HPDE6-E6E7 (cell line): ENCODE data around the gene SPG11.
"Not testable (repeated sequence)": the region's sequence is repeated elsewhere in the genome, so short reads cannot be mapped to it uniquely, and the experiment has no call there.

Experiments
- DNase-seq: peaks from one replicate; pipeline ENCODE4 v3.0.0; 2011; ENCODE audit warnings: missing footprints; ENCODE audit errors: extremely low spot score

The SPG11 gene

GRCh38 chr15:44663410-44664308, at the start of gene SPG11:
TSS of gene SPG11 (minus strand) at chr15:44663662. CDS start at chr15:44663647, 15 bp downstream.
- DNase-seq = peak; percentile 96

GRCh38 chr15:44712346-44713005, 49.0 kb upstream of the SPG11 start:
- DNase-seq = no peak

GRCh38 chr15:44711743-44712345, 48.4 kb upstream of the SPG11 start:
- no peak for DNase-seq

- peak; percentile 85 for DNase-seq
Observed at GRCh38 chr15:44711096-44711742, 47.8 kb upstream of the SPG11 start, which contains the start of the genes B2M and PATL2. TSS of gene B2M (plus strand) at chr15:44711517. CDS start at chr15:44711547, 30 bp downstream. TSS of gene PATL2 (minus strand) at chr15:44711323. CDS start at chr15:44676490, 34,833 bp downstream.

- DNase-seq = no peak
Observed at GRCh38 chr15:44710236-44711095, 47.0 kb upstream of the SPG11 start.

- DNase-seq = no peak
Observed at GRCh38 chr15:44706946-44707636, 43.6 kb upstream of the SPG11 start.

GRCh38 chr15:44706401-44706800, 42.9 kb upstream of the SPG11 start:
- no peak for DNase-seq

GRCh38 chr15:44705986-44706385, 42.5 kb upstream of the SPG11 start:
- no peak for DNase-seq

- DNase-seq = not testable (repeated sequence)
Observed at GRCh38 chr15:44700676-44701075, 37.2 kb upstream of the SPG11 start.

GRCh38 chr15:44698641-44699040, 35.2 kb upstream of the SPG11 start:
- DNase-seq = no peak

GRCh38 chr15:44697014-44697413, 33.6 kb upstream of the SPG11 start:
- DNase-seq = no peak

- DNase-seq = no peak
Observed at GRCh38 chr15:44695294-44695693, 31.8 kb upstream of the SPG11 start.

- DNase-seq = no peak
Observed at GRCh38 chr15:44694416-44694815, 31.0 kb upstream of the SPG11 start.

- no peak for DNase-seq
Observed at GRCh38 chr15:44692659-44693058, 29.2 kb upstream of the SPG11 start.

GRCh38 chr15:44690245-44690644, 26.8 kb upstream of the SPG11 start:
- not testable (repeated sequence) for DNase-seq

- not testable (repeated sequence) for DNase-seq
Observed at GRCh38 chr15:44689318-44689717, 25.9 kb upstream of the SPG11 start.

GRCh38 chr15:44682809-44683682, 19.6 kb upstream of the SPG11 start:
- DNase-seq = not testable (repeated sequence)

- no peak for DNase-seq
Observed at GRCh38 chr15:44682211-44682610, 18.7 kb upstream of the SPG11 start.

GRCh38 chr15:44676676-44677075, 13.2 kb upstream of the SPG11 start:
- no peak for DNase-seq
